A673 (cell line): Measurements from ENCODE around the gene FBXL7.

Experiments used
- EZH2 ChIP-seq: fragments of 200-600 bp; sonication (generic); IDR thresholded peaks from 2 replicates; pipeline ENCODE4 v1.6.1; 2017; ENCODE audit warnings: borderline replicate concordance, low read depth, mild to moderate bottlenecking, mixed read lengths, antibody characterized with exemption, low read length; ENCODE audit not compliant: poor library complexity, severe bottlenecking
- TF ChIP-seq, protein P1 (sequence below): fragments of 300-800, 200-600 bp; sonication (generic); conservative IDR thresholded peaks from 2 replicates; pipeline ENCODE4 v1.5.1; 2017; ENCODE audit warnings: low read depth, mild to moderate bottlenecking, antibody characterized with exemption, low read length, moderate library complexity, mixed read lengths

DNA sequence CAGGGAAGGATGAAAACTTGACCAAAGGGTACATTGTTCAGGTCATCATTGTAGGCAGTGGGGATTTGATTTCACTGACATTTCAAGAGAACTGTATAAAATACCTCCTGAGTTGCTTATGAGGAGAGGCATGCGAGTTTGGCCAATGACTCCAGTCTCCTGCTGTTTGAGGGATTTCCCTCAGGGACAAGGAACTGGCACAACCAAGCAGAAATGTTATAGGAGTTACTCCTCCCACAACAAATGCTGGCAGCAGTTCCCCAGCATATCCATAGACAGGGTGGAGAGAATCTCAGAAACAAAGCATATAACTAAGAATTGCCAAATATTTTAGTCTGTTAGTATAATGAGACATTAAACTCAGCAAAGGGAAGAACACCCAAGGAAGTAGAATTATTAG is 47.2 kb upstream of the FBXL7 start:
- TF ChIP-seq, protein P1, sequence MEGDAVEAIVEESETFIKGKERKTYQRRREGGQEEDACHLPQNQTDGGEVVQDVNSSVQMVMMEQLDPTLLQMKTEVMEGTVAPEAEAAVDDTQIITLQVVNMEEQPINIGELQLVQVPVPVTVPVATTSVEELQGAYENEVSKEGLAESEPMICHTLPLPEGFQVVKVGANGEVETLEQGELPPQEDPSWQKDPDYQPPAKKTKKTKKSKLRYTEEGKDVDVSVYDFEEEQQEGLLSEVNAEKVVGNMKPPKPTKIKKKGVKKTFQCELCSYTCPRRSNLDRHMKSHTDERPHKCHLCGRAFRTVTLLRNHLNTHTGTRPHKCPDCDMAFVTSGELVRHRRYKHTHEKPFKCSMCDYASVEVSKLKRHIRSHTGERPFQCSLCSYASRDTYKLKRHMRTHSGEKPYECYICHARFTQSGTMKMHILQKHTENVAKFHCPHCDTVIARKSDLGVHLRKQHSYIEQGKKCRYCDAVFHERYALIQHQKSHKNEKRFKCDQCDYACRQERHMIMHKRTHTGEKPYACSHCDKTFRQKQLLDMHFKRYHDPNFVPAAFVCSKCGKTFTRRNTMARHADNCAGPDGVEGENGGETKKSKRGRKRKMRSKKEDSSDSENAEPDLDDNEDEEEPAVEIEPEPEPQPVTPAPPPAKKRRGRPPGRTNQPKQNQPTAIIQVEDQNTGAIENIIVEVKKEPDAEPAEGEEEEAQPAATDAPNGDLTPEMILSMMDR, result no peak
- no peak for TF ChIP-seq EZH2
